ENCODE data around the gene TBXA2R.

The TBXA2R gene

DNA sequence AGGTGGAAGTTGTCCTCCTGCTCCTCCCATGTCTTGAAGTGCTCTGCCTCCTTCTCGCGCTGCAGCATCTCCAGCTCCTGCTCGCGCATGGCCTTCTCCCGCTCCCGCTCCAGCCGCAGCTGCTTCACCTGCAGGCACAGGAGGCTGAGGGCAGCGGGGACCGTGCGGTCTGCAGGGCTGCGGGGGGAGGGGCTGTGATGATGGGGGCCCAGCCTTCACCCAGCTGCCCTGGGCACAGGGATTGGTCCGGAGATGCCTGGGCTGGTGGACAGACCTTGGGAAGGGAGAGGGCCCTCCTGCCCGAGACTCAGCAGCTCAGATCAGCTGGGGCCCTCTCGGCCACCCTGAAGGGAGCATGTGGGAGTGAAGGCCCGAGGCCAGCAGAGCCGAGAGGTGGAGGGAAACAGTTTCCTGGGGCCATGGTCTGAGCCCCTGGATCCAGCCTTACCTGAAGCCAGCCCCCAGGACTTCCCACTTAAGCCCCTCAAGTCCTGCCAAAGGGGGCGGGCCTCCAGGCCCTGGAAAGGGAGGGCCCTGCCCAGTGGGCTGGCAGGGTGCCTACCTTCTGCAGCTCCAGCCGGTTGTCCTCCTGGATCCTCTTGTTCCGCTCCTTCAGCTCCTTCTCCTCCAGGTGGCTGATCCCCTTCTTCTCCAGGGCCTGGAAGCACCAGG lies 13.6 kb upstream of the TBXA2R start:
- DNase-seq, result no peak

GRCh38 chr19:3619631-3620012 lies 12.9 kb upstream of the TBXA2R start:
- DNase-seq, result no peak

- DNase-seq, result no peak
Observed at GRCh38 chr19:3618811-3619630, 12.3 kb upstream of the TBXA2R start.

DNA sequence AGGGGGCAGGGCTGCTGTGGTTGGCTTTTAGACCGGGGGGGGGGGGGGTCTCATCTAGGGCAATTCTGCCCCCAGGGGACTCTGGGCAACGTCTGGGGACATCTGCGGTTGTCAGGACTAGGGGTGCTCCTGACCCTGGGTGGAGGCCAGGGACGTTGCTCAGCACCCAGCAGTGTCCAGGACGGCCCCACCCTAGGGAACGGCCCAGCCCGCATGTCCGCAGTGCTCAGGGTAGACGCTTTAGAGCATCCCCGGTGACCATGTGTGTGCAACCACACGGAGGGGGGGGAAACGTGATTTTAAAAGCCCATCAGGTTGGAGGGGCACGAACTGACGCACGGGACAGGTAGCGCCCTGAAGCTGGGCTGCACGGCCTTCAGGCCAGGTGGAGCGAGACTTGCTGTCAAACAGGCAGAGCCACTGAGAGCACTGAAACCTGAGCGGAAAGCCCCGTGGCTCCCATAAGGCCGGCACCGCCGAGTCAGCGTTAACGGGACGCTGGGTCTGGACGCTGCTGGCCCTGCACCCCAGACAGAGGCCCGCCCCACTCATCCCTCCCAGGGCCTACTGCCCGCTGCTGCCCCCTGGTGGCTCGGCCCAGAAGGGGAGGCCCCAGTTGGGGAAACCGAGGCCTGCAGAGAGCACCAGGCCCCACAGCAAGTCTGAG lies 11.6 kb upstream of the TBXA2R start:
- DNase-seq, result peak; percentile 37

DNA sequence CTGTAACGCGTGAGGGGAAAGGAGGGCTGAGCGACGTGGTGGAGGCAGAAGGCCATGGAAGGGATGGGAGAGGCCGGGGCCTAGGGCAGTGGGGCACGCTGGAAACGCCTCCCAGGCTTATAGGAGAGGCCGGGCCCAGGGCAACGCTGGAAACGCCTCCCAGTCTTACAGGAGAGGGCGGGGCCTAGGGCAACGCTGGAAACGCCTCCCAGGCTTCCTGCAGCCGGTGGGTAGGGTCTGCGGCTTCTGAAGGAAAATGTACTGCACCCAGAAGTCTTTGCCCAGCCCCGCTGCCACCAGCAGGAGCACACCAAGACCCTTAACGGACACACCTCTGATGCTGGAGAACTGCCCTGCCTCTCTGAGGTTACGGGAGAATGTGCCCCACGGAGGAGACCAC lies 10.8 kb upstream of the TBXA2R start:
- no peak for DNase-seq

DNA sequence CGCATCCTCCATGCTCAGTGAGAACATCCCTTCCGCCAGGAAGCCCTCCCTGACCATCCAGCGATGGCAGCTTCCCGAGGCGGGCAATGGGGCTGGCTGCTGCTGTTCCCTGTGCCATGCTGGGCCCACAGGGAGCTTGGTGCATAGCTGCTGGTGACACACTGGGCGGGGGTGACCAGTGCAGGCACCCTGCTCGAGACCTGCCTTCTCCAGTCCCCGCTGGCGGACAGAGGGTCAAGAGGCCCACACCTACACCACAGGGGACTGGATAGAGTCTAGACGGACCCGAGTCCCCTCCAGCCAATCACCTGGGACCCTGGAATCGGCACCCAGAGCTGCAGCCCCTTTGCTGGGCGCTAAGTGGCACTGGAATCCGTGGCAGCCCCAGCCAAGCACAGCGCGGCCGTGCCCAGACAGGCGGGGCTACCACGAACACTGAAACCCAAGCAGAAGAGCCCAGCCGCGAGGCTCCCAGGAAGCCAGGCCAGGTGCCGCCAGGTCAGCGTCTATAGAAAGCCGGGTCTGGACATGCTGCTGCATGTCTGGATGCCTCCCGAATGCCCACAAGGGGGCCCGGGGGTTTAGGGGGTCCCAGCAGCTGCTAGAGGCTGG lies 9.0 kb upstream of the TBXA2R start:
- DNase-seq, result no peak

DNA sequence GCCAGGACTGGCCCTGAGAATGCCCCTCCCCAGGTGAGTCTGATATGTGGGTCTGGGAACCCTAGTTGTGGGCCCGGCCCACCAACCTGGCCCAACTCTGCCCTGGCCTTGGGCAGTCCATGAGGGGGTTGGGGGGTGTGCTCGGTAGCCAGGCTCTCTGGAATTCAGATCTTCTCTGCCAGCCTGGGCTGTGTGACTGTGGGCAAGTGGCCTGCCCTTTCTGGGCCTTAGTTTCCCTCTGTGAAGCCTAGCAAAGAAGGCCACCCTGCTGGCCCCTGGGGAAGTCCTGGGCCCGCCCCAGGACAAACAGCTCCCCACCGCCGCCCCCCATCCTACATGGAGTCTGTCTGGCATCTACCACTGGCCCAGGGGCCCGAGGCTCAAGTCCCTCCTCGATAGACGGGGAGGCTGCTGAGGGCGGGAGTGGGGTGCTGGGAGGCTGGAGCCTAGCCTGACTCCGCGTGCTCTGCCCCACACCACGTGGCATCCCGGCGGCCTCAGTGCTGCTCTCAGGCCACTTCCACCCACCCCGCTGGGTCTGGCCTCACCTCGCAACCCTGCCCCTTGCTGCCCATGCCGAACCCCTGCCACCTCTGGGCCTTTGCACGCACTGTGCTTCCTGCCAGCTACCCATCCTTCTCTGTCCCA lies 8.3 kb upstream of the TBXA2R start:
- DNase-seq, result no peak

DNA sequence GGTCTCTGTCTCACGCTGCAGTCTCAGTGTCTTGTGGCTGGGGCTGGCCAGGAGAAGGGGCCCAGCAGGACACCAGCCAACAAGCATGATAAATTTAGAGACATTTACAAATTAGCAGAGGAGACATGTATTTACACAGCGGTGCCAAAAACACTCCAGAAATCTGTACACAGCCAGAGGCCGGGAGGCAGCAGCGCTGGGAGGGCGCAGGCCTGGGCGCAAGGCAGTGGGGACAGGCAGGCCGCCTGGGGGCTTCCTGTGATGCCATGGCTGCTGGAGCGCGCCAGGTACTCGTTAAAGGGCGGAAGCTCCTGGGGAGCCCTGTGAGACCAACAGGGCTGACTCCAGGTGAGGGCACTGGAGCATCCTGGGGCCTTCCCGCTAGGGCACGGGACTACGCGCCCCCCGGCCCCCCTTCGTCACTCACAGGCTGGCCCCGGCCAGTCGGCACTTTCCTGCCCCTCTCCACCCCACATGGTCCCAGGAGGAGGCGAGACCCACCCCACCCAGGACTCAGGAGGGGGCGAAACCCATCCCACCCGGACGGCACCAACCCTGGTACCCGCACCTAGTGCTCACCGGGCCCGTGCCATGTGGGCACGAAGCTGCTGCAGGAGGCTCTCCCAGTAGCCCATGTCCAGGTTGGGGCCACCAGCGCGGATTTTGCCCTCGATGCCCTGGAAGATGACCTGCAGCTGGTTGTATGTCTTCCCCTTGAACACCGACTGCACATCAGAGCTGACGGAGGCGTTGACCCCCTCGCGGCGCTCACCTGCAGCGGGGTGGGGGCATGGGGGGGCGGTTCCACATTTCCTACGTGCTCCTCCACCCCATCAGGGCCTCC lies 7.4 kb upstream of the TBXA2R start:
- DNase-seq, result no peak

GRCh38 chr19:3612901-3613741 lies 6.4 kb upstream of the TBXA2R start:
- DNase-seq, result no peak

- no peak for DNase-seq
Observed at GRCh38 chr19:3612330-3612729, 5.7 kb upstream of the TBXA2R start.

- no peak for DNase-seq
Observed at GRCh38 chr19:3611841-3612240, 5.2 kb upstream of the TBXA2R start.

DNA sequence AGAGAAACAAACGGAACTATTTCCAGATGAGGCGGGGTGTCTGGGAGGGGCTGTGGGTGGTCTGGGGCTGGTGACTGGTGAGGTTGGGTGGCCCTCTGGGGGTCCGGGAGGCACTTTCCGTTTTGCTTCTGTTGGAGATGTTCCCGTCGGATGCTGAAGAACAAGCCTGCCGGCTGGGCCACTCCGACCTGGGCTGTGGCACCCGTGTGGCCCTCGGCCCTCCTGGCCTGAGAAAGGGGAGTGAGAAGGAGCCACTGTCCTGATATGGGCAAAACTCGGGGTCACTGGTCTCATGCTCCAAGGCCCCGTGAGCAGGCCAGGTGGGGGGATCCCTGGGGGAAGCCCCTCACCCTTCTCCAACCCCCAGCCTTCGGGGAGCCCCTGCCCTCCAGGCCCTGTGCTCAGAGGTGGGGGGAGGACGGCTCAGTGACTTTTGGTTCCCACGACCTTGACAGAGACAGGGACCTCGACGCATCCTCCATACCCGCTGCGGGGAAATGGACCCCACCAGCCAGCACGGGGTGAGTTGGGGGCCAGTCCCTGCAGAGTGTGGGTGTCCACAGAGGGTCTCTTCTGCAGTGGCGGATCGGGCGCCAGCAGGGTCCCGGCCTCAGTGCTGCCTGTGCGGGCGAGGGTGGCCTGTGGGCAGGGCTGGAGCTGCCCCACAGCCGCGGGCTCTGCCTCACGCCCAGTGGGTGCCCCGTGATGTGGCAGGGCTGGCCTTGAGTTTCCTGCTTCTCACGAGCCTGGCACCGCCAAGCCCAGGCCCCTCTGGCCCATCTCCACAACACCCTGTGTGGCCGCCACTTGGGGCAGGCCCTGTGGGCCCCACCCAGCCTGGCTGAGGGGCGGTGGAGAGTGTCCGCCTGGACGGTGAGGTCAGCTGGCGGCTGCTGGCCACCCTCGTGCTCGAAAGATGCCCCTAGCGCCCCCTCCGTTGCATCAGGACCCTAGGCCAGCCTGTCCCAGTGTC lies 4.4 kb upstream of the TBXA2R start:
- DNase-seq, result no peak

DNA sequence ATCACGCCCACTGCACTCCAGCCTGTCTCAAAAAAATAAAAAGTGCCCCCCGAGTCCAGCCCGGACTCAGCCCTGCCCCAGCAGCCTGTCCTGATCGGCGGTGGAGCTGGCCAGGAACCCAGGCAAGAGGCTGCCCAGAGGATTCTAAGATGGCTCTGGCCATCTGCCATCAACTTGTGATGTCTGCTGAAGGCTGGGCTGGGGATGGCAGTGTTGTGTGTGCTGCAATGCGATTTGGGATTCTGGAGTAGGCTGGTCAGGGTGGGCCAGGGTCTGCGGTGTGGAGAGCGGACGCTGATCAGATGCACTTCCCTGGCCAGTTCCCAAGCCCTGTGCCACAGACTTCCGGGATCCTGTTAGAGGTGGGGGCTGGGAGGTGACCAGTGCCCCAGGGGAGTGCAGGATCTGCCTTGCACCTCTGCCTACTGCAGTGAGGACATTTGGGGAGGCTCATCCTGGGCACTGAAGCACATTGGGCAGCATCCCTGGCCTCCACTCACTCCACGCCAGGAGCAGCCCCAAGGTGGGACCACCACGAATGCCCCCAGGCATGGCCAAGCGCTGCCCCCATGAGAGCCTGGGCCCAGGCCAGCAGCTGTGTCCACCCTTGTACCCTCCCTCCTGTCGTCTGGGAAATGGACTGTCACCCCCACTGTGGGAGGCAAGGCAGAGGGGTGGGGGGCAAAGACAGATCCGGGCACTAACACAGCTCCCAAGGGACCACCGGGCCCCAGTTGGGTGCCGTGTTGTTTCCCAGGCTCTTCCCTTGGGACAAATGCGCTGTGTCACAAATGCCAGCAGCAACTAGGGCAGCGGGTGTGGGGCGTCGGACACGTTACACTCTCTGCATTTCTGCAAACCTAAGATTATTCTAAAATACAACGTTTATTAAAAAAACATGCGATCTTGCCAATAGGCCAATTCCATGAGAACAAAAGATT lies 3.4 kb upstream of the TBXA2R start:
- no peak for DNase-seq

DNA sequence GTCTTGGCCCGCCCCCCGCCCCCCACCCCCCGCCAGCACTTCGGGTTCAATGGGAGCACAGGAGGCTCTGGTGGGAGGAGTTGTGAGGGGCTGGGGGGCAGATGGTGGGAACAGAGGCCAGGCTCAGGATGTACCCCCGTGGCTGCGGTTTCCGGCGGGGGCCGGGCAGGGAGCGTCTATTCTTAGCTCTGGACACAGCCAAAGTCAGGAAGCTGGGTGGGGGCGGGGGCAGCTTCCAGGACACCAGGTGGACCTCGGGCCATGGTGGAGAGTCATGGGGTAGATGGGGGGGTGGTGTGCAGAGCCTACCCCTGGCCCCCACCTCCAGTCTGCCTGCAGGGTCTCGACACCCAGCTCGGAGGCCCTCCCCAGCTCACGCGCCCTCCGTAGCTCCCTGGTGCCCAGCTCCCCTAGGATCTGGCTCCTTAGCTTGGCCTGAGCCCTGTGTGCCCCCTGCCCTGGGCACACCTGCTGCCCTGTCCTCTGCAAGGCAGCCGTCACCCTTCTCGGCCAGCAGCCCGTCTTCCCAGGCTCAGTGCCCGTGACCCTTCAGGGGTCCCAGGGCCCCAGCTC lies 2.2 kb upstream of the TBXA2R start:
- DNase-seq, result no peak

GRCh38 chr19:3608079-3608641 lies 1.5 kb upstream of the TBXA2R start:
- no peak for DNase-seq

GRCh38 chr19:3607303-3608078 lies 816 bp upstream of the TBXA2R start:
- no peak for DNase-seq
